ENCODE data around the gene FBXO34.

- no peak for TF ChIP-seq POLR2A (IDR thresholded peaks at IDR 0.05; ENCODE audit: low read length)
- no peak for TF ChIP-seq GATA1 (IDR thresholded peaks at IDR 0.05; ENCODE audit: low read depth, low read length)
Observed at GRCh38 chr14:55359307-55359706, 88.1 kb downstream of the FBXO34 start.

All from erythroblast (primary cell).